ENCODE results near the gene DAPK2. TPM values are rescaled to one million over a fixed set of nuclear protein-coding genes. Genes with fewer than 3 reads are reported as not detected.

DAPK2 gene
- total RNA-seq, 2 donors from 2014 or later, result 28.8 to 57.6 TPM

GRCh38 chr15:63872759-63873510 is 173.3 kb downstream of the DAPK2 start:
- no peak for DNase-seq (ENCODE audit: low spot score)
- H3K27ac ChIP-seq, result no peak overlapping the region
- no peaks in the 10 kb centered on the region for H3K36me3 ChIP-seq
- H3K4me1 ChIP-seq, result no peaks in the 10 kb centered on the region
- no peak for TF ChIP-seq CTCF (IDR thresholded peaks at IDR 0.05)
- H3K27me3 ChIP-seq, result no peaks in the 10 kb centered on the region
- no peaks in the 10 kb centered on the region for H3K9me3 ChIP-seq
- no peak overlapping the region for H3K4me3 ChIP-seq

- no peaks in the 10 kb centered on the region for H3K36me3 ChIP-seq
- TF ChIP-seq CTCF (IDR thresholded peaks at IDR 0.05), result no peak
- DNase-seq (ENCODE audit: low spot score), result no peak
- no peak overlapping the region for H3K4me3 ChIP-seq
- H3K4me1 ChIP-seq, result no peaks in the 10 kb centered on the region
- no peaks in the 10 kb centered on the region for H3K27me3 ChIP-seq
- no peaks in the 10 kb centered on the region for H3K9me3 ChIP-seq
- no peak overlapping the region for H3K27ac ChIP-seq
Measured at GRCh38 chr15:63870487-63871209, 175.6 kb downstream of the DAPK2 start.

GRCh38 chr15:63870043-63870394 is 176.3 kb downstream of the DAPK2 start:
- Histone ChIP-seq H3K27ac (no peak overlapping the region), H3K36me3 (no peaks in the 10 kb centered on the region), H3K4me1 (no peaks in the 10 kb centered on the region), H3K27me3 (no peaks in the 10 kb centered on the region), H3K9me3 (no peaks in the 10 kb centered on the region), H3K4me3 (no peak overlapping the region)
- no peak for DNase-seq (ENCODE audit: low spot score)
- no peak for TF ChIP-seq CTCF (IDR thresholded peaks at IDR 0.05)

GRCh38 chr15:63869371-63870042 is 176.8 kb downstream of the DAPK2 start:
- no peak for TF ChIP-seq CTCF (IDR thresholded peaks at IDR 0.05)
- no peaks in the 10 kb centered on the region for H3K9me3 ChIP-seq

GRCh38 chr15:63864186-63864585 is 182.1 kb downstream of the DAPK2 start:
- no peak for TF ChIP-seq CTCF (IDR thresholded peaks at IDR 0.05)
- H3K4me1 ChIP-seq, result peaks cover 0 to 2% of the 10 kb centered on the region in 2 donors
- no peaks in the 10 kb centered on the region for H3K9me3 ChIP-seq
- DNase-seq (ENCODE audit: low spot score), result no peak
- H3K27ac ChIP-seq, result no peak overlapping the region
- H3K36me3 ChIP-seq, result no peaks in the 10 kb centered on the region
- H3K27me3 ChIP-seq, result no peaks in the 10 kb centered on the region
- H3K4me3 ChIP-seq, result no peak overlapping the region

More at GRCh38 chr15:63869371-63870042, 176.8 kb downstream of the DAPK2 start:
- H3K4me1 ChIP-seq, result no peaks in the 10 kb centered on the region
- no peak for DNase-seq (ENCODE audit: low spot score)
- H3K27ac ChIP-seq, result no peak overlapping the region
- no peaks in the 10 kb centered on the region for H3K27me3 ChIP-seq
- no peak overlapping the region for H3K4me3 ChIP-seq
- H3K36me3 ChIP-seq, result no peaks in the 10 kb centered on the region

All from right atrium auricular region (tissue), 2 donors.